ENCODE results near the gene WDCP. TPM values are rescaled to one million over a fixed set of nuclear protein-coding genes. Genes with fewer than 3 reads are reported as not detected.
"Not testable (repeated sequence)": the region's sequence is repeated elsewhere in the genome, so short reads cannot be mapped to it uniquely, and the experiment has no call there.

The WDCP gene
- total RNA-seq, 2 donors from 2014 or later, result 8.0 to 21.3 TPM

GRCh38 chr2:24016853-24017703 lies 30.1 kb downstream of the WDCP start:
- TF ChIP-seq, protein P1, sequence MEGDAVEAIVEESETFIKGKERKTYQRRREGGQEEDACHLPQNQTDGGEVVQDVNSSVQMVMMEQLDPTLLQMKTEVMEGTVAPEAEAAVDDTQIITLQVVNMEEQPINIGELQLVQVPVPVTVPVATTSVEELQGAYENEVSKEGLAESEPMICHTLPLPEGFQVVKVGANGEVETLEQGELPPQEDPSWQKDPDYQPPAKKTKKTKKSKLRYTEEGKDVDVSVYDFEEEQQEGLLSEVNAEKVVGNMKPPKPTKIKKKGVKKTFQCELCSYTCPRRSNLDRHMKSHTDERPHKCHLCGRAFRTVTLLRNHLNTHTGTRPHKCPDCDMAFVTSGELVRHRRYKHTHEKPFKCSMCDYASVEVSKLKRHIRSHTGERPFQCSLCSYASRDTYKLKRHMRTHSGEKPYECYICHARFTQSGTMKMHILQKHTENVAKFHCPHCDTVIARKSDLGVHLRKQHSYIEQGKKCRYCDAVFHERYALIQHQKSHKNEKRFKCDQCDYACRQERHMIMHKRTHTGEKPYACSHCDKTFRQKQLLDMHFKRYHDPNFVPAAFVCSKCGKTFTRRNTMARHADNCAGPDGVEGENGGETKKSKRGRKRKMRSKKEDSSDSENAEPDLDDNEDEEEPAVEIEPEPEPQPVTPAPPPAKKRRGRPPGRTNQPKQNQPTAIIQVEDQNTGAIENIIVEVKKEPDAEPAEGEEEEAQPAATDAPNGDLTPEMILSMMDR (IDR thresholded peaks at IDR 0.05), result no peak
- Histone ChIP-seq H3K36me3 (no peaks in the 10 kb centered on the region), H3K27ac (no peak overlapping the region), H3K9me3 (no peaks in the 10 kb centered on the region), H3K4me3 (no peak overlapping the region), H3K4me1 (ENCODE audit: control insufficient read depth in 1 of 2, low read depth in 2 of 2) (no peaks in the 10 kb centered on the region), H3K27me3 (replicated peaks; ENCODE audit: insufficient read depth) (no peaks in the 10 kb centered on the region)
- ATAC-seq (ENCODE audit: insufficient number of reproducible peaks, low FRiP score, low read depth), result no peak
- no peak for DNase-seq (ENCODE audit: low spot score)

GRCh38 chr2:24016376-24016761 lies 30.8 kb downstream of the WDCP start:
- no peaks in the 10 kb centered on the region for H3K9me3 ChIP-seq
- no peaks in the 10 kb centered on the region for H3K36me3 ChIP-seq
- ATAC-seq (ENCODE audit: insufficient number of reproducible peaks, low FRiP score, low read depth) (no peak), DNase-seq (ENCODE audit: low spot score) (no peak)
- no peaks in the 10 kb centered on the region for H3K4me1 ChIP-seq (ENCODE audit: control insufficient read depth in 1 of 2, low read depth in 2 of 2)
- no peak overlapping the region for H3K4me3 ChIP-seq
- no peaks in the 10 kb centered on the region for H3K27me3 ChIP-seq (replicated peaks; ENCODE audit: insufficient read depth)
- TF ChIP-seq, protein P1 (IDR thresholded peaks at IDR 0.05), result no peak
- no peak overlapping the region for H3K27ac ChIP-seq

DNA sequence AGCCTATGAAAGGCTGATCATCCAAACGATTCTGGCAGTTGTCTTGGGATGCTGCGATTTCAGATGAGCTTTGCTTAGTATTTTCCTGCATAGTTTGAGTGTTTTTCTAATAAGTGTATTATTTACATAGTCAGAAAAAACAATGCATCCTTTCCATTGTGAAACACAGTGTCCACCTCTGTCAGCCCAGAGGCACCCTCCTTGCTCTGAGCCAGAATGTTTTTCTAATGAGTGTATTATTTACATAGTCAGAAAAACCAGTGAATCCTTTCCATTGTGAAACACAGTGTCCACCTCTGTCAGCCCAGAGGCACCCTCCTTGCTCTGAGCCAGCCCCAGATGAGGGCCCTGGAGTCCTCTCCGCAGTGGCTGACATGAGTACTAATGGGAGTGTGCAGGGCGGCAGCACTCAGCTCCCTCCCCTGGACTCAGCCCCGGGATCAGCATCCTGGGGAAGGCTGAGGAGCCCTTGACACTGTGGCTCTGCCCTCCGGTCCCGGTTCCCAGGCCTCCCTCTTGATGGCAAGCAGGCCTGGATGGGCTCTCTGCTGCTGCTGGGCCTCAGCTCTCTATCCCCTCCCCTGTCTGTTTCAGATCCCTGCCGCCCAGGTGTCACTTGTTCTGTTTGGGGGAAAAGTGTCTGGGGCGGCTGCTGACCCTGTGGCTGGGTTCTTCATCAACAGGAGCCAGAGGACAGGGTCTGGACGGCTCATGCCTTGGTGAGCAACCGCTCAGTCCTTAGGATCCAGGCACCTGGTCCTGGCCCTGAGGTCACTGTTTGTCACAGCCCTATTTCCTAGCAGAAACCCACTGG lies 31.4 kb downstream of the WDCP start:
- no peak overlapping the region for H3K4me3 ChIP-seq
- H3K36me3 ChIP-seq, result no peaks in the 10 kb centered on the region
- DNase-seq (ENCODE audit: low spot score) (no peak), ATAC-seq (ENCODE audit: insufficient number of reproducible peaks, low FRiP score, low read depth) (no peak)
- H3K27ac ChIP-seq, result no peak overlapping the region
- H3K4me1 ChIP-seq (ENCODE audit: control insufficient read depth in 1 of 2, low read depth in 2 of 2), result no peaks in the 10 kb centered on the region
- no peaks in the 10 kb centered on the region for H3K9me3 ChIP-seq
- H3K27me3 ChIP-seq (replicated peaks; ENCODE audit: insufficient read depth), result no peaks in the 10 kb centered on the region
- TF ChIP-seq, protein P1 (IDR thresholded peaks at IDR 0.05), result no peak

DNA sequence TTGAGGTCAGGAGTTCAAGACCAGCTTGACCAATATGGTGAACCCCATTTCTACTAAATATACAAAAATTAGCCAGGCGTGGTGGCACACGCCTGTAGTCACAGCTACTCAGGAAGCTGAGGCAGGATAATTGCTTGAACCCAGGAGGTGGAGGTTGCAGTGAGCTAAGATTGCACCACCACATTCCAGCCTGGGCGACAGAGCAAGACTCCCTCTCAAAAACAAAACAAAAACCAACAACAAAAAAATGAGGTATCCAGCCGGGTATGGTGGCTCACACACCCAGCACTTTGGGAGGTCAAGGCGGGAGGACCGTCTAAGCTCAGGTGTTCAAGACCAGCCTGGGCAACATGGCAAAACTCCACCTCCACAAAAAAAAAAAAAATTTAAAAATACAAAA lies 32.3 kb downstream of the WDCP start:
- ATAC-seq (ENCODE audit: insufficient number of reproducible peaks, low FRiP score, low read depth); H3K27me3 ChIP-seq (replicated peaks; ENCODE audit: insufficient read depth); H3K4me3 ChIP-seq; DNase-seq (ENCODE audit: low spot score); H3K36me3 ChIP-seq; H3K4me1 ChIP-seq (ENCODE audit: control insufficient read depth in 1 of 2, low read depth in 2 of 2); H3K27ac ChIP-seq; H3K9me3 ChIP-seq: not testable (repeated sequence)

GRCh38 chr2:24012521-24013188 lies 34.5 kb downstream of the WDCP start:
- no peaks in the 10 kb centered on the region for H3K36me3 ChIP-seq
- H3K27me3 ChIP-seq (replicated peaks; ENCODE audit: insufficient read depth), result no peaks in the 10 kb centered on the region
- H3K4me1 ChIP-seq (ENCODE audit: control insufficient read depth in 1 of 2, low read depth in 2 of 2), result peaks cover 6 to 10% of the 10 kb centered on the region in 2 donors
- H3K9me3 ChIP-seq, result no peaks in the 10 kb centered on the region
- ATAC-seq (ENCODE audit: insufficient number of reproducible peaks, low FRiP score, low read depth), result no peak
- TF ChIP-seq, protein P1 (IDR thresholded peaks at IDR 0.05), result no peak
- H3K4me3 ChIP-seq, result no peak overlapping the region
- no peak overlapping the region for H3K27ac ChIP-seq
- no peak for DNase-seq (ENCODE audit: low spot score)

Data from thoracic aorta (tissue), 2 donors.